SU-DHL-6 (cell line): ENCODE data around the gene KCND3.

ENCODE experiments used
- EZH2phosphoT487 ChIP-seq: fragments of 200-600 bp; sonication (generic), shearing (Covaris generic); conservative IDR thresholded peaks from 2 replicates; pipeline ENCODE4 v1.6.1; 2018; ENCODE audit warnings: mild to moderate bottlenecking, antibody characterized with exemption, low read length, moderate library complexity, mixed read lengths
- TF ChIP-seq, protein P1 (sequence below): fragments of 200-600 bp; sonication (generic); IDR thresholded peaks from one replicate; pipeline ENCODE4 v1.5.1; 2017; ENCODE audit warnings: antibody characterized with exemption, mild to moderate bottlenecking, low read length, moderate library complexity; ENCODE audit not compliant: insufficient read depth, poor library complexity, severe bottlenecking

DNA sequence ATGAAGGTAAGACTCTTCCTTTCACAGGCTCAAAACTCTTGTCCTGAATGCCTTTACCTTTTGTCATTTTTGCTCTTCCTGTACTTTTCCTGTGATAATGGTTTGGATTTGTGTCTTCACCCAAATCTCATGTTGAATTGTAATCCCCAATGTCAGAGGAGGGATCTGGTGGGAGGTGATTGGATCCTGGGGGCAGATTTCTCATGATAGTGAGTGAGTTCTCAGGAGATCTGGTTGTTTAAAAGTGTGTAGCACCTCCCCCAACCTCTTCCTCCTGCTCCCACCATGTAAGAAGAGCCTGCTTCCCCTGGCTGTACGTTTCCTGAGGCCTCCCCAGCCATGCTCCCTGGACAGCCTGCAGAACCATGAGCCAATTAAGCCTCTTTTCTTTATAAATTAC is 158.3 kb downstream of the KCND3 start:
- TF ChIP-seq, protein P1, sequence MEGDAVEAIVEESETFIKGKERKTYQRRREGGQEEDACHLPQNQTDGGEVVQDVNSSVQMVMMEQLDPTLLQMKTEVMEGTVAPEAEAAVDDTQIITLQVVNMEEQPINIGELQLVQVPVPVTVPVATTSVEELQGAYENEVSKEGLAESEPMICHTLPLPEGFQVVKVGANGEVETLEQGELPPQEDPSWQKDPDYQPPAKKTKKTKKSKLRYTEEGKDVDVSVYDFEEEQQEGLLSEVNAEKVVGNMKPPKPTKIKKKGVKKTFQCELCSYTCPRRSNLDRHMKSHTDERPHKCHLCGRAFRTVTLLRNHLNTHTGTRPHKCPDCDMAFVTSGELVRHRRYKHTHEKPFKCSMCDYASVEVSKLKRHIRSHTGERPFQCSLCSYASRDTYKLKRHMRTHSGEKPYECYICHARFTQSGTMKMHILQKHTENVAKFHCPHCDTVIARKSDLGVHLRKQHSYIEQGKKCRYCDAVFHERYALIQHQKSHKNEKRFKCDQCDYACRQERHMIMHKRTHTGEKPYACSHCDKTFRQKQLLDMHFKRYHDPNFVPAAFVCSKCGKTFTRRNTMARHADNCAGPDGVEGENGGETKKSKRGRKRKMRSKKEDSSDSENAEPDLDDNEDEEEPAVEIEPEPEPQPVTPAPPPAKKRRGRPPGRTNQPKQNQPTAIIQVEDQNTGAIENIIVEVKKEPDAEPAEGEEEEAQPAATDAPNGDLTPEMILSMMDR: no peak
- TF ChIP-seq EZH2phosphoT487: no peak
